ENCODE data around the gene PTPN20. TPM values are rescaled to one million over a fixed set of nuclear protein-coding genes. Genes with fewer than 3 reads are reported as not detected.

PTPN20 gene
- total RNA-seq, 2 donors from 2014 or later: 0.99 to 1.1 TPM

GRCh38 chr10:47037654-47038425, 126.6 kb downstream of the PTPN20 start:
- no peak for ATAC-seq (replicated peaks in 1 of 2)

GRCh38 chr10:47038881-47039561, 127.8 kb downstream of the PTPN20 start:
- ATAC-seq (replicated peaks in 1 of 2): no peak
- H3K27ac Mint-ChIP-seq: no peak overlapping the region
- H3K36me3 Mint-ChIP-seq (ENCODE audit: insufficient read depth in 2 of 2): no peaks in the 10 kb centered on the region
- DNase-seq: no peak
- no peaks in the 10 kb centered on the region for H3K4me1 Mint-ChIP-seq (ENCODE audit: low read depth)
- H3K27me3 Mint-ChIP-seq (ENCODE audit: low read depth): no peaks in the 10 kb centered on the region
- H3K9me3 Mint-ChIP-seq: no peaks in the 10 kb centered on the region
- no peak overlapping the region for H3K4me3 Mint-ChIP-seq

More at GRCh38 chr10:47037654-47038425, 126.6 kb downstream of the PTPN20 start:
- H3K9me3 Mint-ChIP-seq: no peaks in the 10 kb centered on the region
- no peak overlapping the region for H3K27ac Mint-ChIP-seq
- no peaks in the 10 kb centered on the region for H3K27me3 Mint-ChIP-seq (ENCODE audit: low read depth)
- H3K36me3 Mint-ChIP-seq (ENCODE audit: insufficient read depth in 2 of 2): no peaks in the 10 kb centered on the region
- H3K4me1 Mint-ChIP-seq (ENCODE audit: low read depth): no peaks in the 10 kb centered on the region
- H3K4me3 Mint-ChIP-seq: no peak overlapping the region
- no peak for DNase-seq

- no peak for ATAC-seq (replicated peaks in 1 of 2)
- Mint-ChIP-seq H3K4me3 (no peak overlapping the region), H3K9me3 (no peaks in the 10 kb centered on the region)
Observed at GRCh38 chr10:47039562-47039913, 128.3 kb downstream of the PTPN20 start.

GRCh38 chr10:47040041-47040491, 128.8 kb downstream of the PTPN20 start:
- Mint-ChIP-seq H3K4me1 (ENCODE audit: low read depth) (no peaks in the 10 kb centered on the region), H3K36me3 (ENCODE audit: insufficient read depth in 2 of 2) (no peaks in the 10 kb centered on the region), H3K27me3 (ENCODE audit: low read depth) (no peaks in the 10 kb centered on the region), H3K4me3 (no peak overlapping the region), H3K9me3 (no peaks in the 10 kb centered on the region), H3K27ac (no peak overlapping the region)
- no peak for DNase-seq
- no peak for ATAC-seq (replicated peaks in 1 of 2)

More at GRCh38 chr10:47039562-47039913, 128.3 kb downstream of the PTPN20 start:
- Mint-ChIP-seq H3K36me3 (ENCODE audit: insufficient read depth in 2 of 2) (no peaks in the 10 kb centered on the region), H3K27ac (no peak overlapping the region), H3K27me3 (ENCODE audit: low read depth) (no peaks in the 10 kb centered on the region), H3K4me1 (ENCODE audit: low read depth) (no peaks in the 10 kb centered on the region)
- DNase-seq: no peak

GRCh38 chr10:47040681-47041080, 129.5 kb downstream of the PTPN20 start:
- Mint-ChIP-seq H3K4me3 (no peak overlapping the region), H3K27me3 (ENCODE audit: low read depth) (no peaks in the 10 kb centered on the region), H3K36me3 (ENCODE audit: insufficient read depth in 2 of 2) (no peaks in the 10 kb centered on the region), H3K9me3 (no peaks in the 10 kb centered on the region), H3K4me1 (ENCODE audit: low read depth) (no peaks in the 10 kb centered on the region), H3K27ac (no peak overlapping the region)
- DNase-seq (no peak), ATAC-seq (replicated peaks in 1 of 2) (no peak)

- H3K27ac Mint-ChIP-seq: no peak overlapping the region
- H3K27me3 Mint-ChIP-seq (ENCODE audit: low read depth): no peaks in the 10 kb centered on the region
- no peak overlapping the region for H3K4me3 Mint-ChIP-seq
- H3K36me3 Mint-ChIP-seq (ENCODE audit: insufficient read depth in 2 of 2): no peaks in the 10 kb centered on the region
- no peak for DNase-seq
- ATAC-seq (replicated peaks in 1 of 2): no peak
- H3K4me1 Mint-ChIP-seq (ENCODE audit: low read depth): no peaks in the 10 kb centered on the region
- H3K9me3 Mint-ChIP-seq: no peaks in the 10 kb centered on the region
Observed at GRCh38 chr10:47041396-47042198, 130.4 kb downstream of the PTPN20 start.

GRCh38 chr10:47042199-47042473, 130.9 kb downstream of the PTPN20 start:
- no peak overlapping the region for H3K27ac Mint-ChIP-seq

GRCh38 chr10:47042780-47043750, 131.8 kb downstream of the PTPN20 start:
- Mint-ChIP-seq H3K4me3 (no peak overlapping the region), H3K27ac (no peak overlapping the region), H3K4me1 (ENCODE audit: low read depth) (peaks cover 13% of the 10 kb centered on the region), H3K36me3 (ENCODE audit: insufficient read depth in 2 of 2) (no peaks in the 10 kb centered on the region), H3K27me3 (ENCODE audit: low read depth) (no peaks in the 10 kb centered on the region), H3K9me3 (no peaks in the 10 kb centered on the region)
- DNase-seq (no peak), ATAC-seq (replicated peaks in 1 of 2) (no peak)

More at GRCh38 chr10:47042199-47042473, 130.9 kb downstream of the PTPN20 start:
- ATAC-seq (replicated peaks in 1 of 2): no peak
- no peaks in the 10 kb centered on the region for H3K27me3 Mint-ChIP-seq (ENCODE audit: low read depth)
- DNase-seq: no peak
- H3K4me1 Mint-ChIP-seq (ENCODE audit: low read depth): peaks cover 4% of the 10 kb centered on the region
- H3K9me3 Mint-ChIP-seq: no peaks in the 10 kb centered on the region
- H3K4me3 Mint-ChIP-seq: no peak overlapping the region
- no peaks in the 10 kb centered on the region for H3K36me3 Mint-ChIP-seq (ENCODE audit: insufficient read depth in 2 of 2)

- Mint-ChIP-seq H3K4me3 (no peak overlapping the region), H3K27me3 (ENCODE audit: low read depth) (no peaks in the 10 kb centered on the region), H3K4me1 (ENCODE audit: low read depth) (peaks cover 17% of the 10 kb centered on the region), H3K36me3 (ENCODE audit: insufficient read depth in 2 of 2) (no peaks in the 10 kb centered on the region), H3K9me3 (no peaks in the 10 kb centered on the region), H3K27ac (no peak overlapping the region)
- DNase-seq (no peak), ATAC-seq (replicated peaks in 1 of 2) (no peak)
Observed at GRCh38 chr10:47043928-47044538, 132.8 kb downstream of the PTPN20 start.

GRCh38 chr10:47044741-47045140, 133.5 kb downstream of the PTPN20 start:
- H3K36me3 Mint-ChIP-seq (ENCODE audit: insufficient read depth in 2 of 2): no peaks in the 10 kb centered on the region
- H3K4me1 Mint-ChIP-seq (ENCODE audit: low read depth): peaks cover 17% of the 10 kb centered on the region
- no peak for DNase-seq
- no peak overlapping the region for H3K4me3 Mint-ChIP-seq
- no peak for ATAC-seq (replicated peaks in 1 of 2)
- H3K9me3 Mint-ChIP-seq: no peaks in the 10 kb centered on the region
- no peak overlapping the region for H3K27ac Mint-ChIP-seq
- H3K27me3 Mint-ChIP-seq (ENCODE audit: low read depth): no peaks in the 10 kb centered on the region

- ATAC-seq (replicated peaks in 1 of 2) (no peak), DNase-seq (no peak)
- Mint-ChIP-seq H3K27me3 (ENCODE audit: low read depth) (no peaks in the 10 kb centered on the region), H3K4me3 (no peak overlapping the region), H3K27ac (no peak overlapping the region), H3K4me1 (ENCODE audit: low read depth) (peaks cover 17% of the 10 kb centered on the region), H3K36me3 (ENCODE audit: insufficient read depth in 2 of 2) (no peaks in the 10 kb centered on the region), H3K9me3 (no peaks in the 10 kb centered on the region)
Observed at GRCh38 chr10:47045331-47045861, 134.2 kb downstream of the PTPN20 start.

Measured in activated T-cell treated with anti-CD3 and anti-CD28 coated beads, Interleukin-2, amount 50 U/mL, for 72 hours (primary cell).